Measurements from ENCODE around the gene KCNQ5. TPM values are rescaled to one million over a fixed set of nuclear protein-coding genes. Genes with fewer than 3 reads are reported as not detected.

Gene KCNQ5
- total RNA-seq, 4 donors from 2014 or later, result 0.52 to 0.97 (median 0.59) TPM

DNA sequence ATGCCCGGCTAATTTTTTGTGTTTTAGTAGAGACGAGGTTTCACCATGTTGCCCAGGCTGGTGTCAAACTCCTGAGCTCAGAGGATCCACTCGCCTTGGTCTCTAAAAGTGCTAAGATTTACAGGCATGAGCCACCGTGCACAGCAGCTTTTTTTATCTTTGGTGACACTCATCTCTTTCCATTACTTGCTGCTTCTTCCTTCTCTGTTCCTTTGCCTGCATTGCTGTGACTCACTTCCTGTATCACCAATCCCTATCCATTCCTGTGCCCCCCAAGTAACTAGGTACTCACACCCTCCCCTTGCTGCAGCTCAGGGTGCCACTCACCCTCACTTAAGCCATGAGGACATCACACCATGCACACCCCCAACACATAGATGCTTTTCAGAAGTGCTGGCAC is 578.9 kb downstream of the KCNQ5 start:
- TF ChIP-seq POLR2A (IDR thresholded peaks at IDR 0.05) (no peak), CTCF (IDR thresholded peaks at IDR 0.05) (no peak)
- no peak overlapping the region for H3K4me3 ChIP-seq (ENCODE audit: low read depth, poor library complexity, severe bottlenecking)
- intact Hi-C loops (cut with DNase I; ENCODE audit: low total_unique reads), result no loop called here
- DNase-seq (ENCODE audit: low spot score in 2 of 2), result no peak
- WGBS, 2 donors, result 71 to 78% methylated on average over 4 of the region's 4 CpGs

DNA sequence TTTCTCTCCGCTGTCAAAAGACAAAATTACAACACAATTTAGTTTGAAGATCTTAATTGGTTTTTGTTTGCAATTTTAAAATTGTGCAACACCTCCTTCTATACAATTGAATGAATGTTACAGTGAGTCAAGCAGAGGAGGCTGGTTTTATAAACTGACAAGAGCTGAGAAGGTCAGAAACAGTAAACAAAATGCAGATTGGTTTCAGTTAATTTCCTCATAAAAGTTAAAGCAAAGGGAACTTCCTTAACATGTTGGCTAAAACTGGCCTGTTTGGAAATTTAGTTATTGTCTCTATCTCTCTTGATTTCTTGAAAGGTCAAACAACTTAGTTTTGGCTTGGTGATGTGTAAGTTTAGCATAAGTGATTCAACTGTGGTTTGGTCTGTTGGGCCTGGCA is 581.2 kb downstream of the KCNQ5 start:
- no peak overlapping the region for H3K4me3 ChIP-seq (ENCODE audit: low read depth, poor library complexity, severe bottlenecking)
- intact Hi-C loops (cut with DNase I; ENCODE audit: low total_unique reads), result no loop called here
- no peak for DNase-seq (ENCODE audit: low spot score in 2 of 2)
- TF ChIP-seq CTCF (IDR thresholded peaks at IDR 0.05) (no peak), POLR2A (IDR thresholded peaks at IDR 0.05) (no peak)
- WGBS, 2 donors, result 88% methylated on average over 1 of the region's 1 CpG

DNA sequence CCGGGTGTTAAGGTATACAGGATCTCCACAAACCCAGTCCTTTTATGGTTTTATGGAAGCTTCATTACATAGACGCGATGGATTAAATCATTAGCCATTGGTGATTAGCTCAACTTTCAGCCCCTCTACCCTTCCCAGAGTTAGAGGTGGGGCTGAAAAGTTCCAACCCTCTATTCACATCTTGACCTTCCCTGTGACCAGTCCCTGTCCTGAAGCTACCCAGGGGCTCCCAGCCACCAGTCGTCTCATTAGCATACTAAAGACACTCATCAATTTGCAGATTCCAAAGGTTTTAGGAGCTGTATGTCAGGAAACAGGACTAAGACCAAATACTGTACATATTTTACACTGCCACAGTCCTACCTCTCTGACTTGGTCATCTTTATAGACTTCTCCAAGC is 582.4 kb downstream of the KCNQ5 start:
- intact Hi-C loops (cut with DNase I; ENCODE audit: low total_unique reads), result no loop called here
- H3K4me3 ChIP-seq (ENCODE audit: low read depth, poor library complexity, severe bottlenecking), result no peak overlapping the region
- TF ChIP-seq POLR2A (IDR thresholded peaks at IDR 0.05) (no peak), CTCF (IDR thresholded peaks at IDR 0.05) (no peak)
- WGBS, 2 donors, result 77 to 81% methylated on average over 4 of the region's 4 CpGs
- DNase-seq (ENCODE audit: low spot score in 2 of 2), result no peak

GRCh38 chr6:73207221-73207837 is 585.5 kb downstream of the KCNQ5 start:
- intact Hi-C loops (cut with DNase I; ENCODE audit: low total_unique reads), result no loop called here
- DNase-seq (ENCODE audit: low spot score in 2 of 2), result no peak
- no peak overlapping the region for H3K4me3 ChIP-seq (ENCODE audit: low read depth, poor library complexity, severe bottlenecking)
- WGBS, 2 donors, result 53 to 60% methylated on average over 3 of the region's 3 CpGs
- TF ChIP-seq CTCF (IDR thresholded peaks at IDR 0.05), result no peak
- TF ChIP-seq POLR2A (IDR thresholded peaks at IDR 0.05), result no peak

GRCh38 chr6:73209117-73209516 is 587.3 kb downstream of the KCNQ5 start:
- TF ChIP-seq POLR2A (IDR thresholded peaks at IDR 0.05) (no peak), CTCF (IDR thresholded peaks at IDR 0.05) (no peak)
- H3K4me3 ChIP-seq (ENCODE audit: low read depth, poor library complexity, severe bottlenecking), result no peak overlapping the region
- WGBS, 2 donors, result 60 to 82% methylated on average over 9 of the region's 9 CpGs
- no peak for DNase-seq (ENCODE audit: low spot score in 2 of 2)
- intact Hi-C loops (cut with DNase I; ENCODE audit: low total_unique reads), result no loop called here

- DNase-seq (ENCODE audit: low spot score in 2 of 2), result no peak
- WGBS, 2 donors, result 95 to 98% methylated on average over 2 of the region's 2 CpGs
- intact Hi-C loops (cut with DNase I; ENCODE audit: low total_unique reads), result no loop called here
- no peak overlapping the region for H3K4me3 ChIP-seq (ENCODE audit: low read depth, poor library complexity, severe bottlenecking)
- TF ChIP-seq CTCF (IDR thresholded peaks at IDR 0.05), result no peak
- TF ChIP-seq POLR2A (IDR thresholded peaks at IDR 0.05), result no peak
Observed at GRCh38 chr6:73216859-73217258, 595.0 kb downstream of the KCNQ5 start.
